HG02884 (cell line): ENCODE measurements around the gene CYP2A6.
A peak's percentile ranks its signal among the peaks of the same experiment; 100 is the strongest.

ENCODE experiments used
- ATAC-seq: cut with Tn5 transposase; IDR thresholded peaks from one replicate; pipeline ENCODE4 v1.9.1; 2021; ENCODE audit warnings: mild to moderate bottlenecking, moderate library complexity; ENCODE audit not compliant: unreplicated experiment

Gene CYP2A6

DNA sequence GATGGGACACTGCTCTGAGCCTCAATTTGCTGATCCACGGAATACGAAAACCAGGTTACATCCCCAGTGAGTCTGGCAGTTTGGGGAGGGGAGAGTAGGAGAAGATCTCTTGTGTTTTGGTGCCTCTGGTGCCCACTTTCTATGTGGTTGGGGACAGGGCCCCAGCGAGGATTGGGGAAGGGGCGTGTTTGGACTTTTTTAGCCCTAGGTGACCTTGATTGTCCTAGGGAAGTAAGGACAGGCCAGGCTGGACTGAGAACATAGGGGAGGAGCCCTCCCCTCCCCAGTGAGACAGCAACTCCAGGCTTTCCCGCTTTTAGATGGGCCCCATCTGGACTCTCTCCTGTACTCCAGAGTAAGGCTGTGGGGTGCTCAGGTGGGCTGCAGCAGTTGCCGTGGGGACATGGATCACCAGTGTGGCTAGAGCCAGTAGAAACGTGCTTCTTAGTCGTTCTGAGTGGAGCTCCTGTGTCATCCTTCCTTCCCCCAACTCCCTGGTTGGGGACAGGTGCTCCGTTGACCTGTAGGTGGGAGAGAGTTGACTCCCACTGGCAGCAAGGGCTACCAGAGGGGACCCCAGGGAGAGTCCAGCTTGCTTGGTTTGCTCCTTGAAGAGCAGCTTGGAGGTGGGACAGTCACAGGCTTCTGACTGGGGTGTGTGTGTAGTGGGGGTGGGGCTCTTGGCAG, 46.9 kb downstream of the CYP2A6 start:
- ATAC-seq: no peak

DNA sequence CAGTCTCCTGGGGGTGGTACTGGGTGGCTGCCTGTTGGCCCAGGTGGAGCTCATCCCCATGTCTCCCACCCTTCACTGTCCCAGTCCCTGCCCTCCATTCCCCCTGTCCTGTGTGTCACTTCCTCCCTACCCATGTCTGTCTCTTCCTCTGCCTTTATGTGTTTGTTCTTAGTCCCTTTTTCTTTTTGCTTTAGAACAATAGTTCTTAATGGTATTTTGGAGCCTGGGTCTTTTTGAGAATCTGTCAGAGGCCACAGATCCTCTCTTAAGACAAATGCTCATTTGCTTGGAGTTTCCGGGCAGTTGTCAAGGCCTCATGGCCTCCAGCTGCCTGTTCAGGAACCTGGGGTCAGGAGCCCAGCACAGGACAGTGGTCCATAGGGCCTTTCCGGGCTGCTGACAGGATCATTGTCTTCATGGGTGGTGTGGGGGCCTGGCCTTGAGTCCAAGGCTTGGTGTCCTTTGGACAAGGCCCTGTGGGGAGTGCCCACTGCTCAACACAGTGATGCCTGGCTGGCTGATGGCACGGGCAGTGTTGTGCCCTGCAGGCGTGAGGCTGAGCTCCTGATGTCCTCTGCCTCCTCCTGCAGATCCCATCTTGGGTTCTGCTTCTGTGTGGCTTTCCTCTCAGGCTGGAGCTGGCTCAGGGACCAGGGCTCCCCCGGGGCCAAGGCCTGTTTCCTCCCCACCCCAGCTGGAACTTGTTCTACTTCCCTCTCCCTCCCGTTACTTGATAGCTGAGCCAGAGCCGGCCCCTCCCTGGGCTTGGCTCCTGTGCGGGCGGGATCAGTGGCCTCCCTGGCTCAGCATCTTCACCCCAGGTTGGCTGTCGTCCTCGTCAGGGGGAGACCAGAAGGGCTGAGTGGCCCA, 47.7 kb downstream of the CYP2A6 start:
- ATAC-seq: no peak

DNA sequence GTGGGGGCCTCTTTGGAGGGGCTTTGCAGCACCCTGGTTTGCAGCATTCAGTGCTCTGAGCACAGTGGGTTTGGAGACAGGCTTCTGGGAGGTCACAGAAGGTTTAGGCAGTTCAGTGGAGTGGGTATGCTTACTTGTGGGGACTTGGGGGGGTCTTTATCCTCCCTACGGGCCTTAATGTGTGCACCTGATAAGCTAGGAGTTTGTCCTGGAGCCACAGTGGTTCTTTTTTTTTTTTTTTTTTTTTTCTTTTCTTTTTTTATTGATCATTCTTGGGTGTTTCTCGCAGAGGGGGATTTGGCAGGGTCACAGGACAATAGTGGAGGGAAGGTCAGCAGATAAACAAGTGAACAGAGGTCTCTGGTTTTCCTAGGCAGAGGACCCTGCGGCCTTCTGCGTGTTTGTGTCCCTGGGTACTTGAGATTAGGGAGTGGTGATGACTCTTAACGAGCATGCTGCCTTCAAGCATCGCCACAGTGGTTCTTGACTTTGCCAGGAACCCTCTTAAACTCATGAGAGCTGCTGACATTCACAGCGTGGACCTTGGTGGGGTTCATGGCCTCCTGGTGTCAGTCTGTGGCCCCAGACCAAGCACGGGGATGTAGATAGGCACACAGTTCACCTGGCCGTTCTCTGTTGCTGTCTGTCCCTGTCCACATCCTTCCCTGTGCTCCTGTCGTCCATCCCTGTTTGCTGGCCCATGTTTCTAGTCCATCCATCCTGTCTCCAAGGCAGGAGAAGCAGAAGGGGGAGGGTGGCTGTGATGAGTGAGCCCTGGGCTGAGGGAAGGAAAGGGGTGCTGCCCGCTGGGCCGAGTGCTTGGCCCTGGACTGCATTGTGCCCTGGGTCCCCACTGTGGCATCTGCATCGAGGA, 48.6 kb downstream of the CYP2A6 start:
- no peak for ATAC-seq

DNA sequence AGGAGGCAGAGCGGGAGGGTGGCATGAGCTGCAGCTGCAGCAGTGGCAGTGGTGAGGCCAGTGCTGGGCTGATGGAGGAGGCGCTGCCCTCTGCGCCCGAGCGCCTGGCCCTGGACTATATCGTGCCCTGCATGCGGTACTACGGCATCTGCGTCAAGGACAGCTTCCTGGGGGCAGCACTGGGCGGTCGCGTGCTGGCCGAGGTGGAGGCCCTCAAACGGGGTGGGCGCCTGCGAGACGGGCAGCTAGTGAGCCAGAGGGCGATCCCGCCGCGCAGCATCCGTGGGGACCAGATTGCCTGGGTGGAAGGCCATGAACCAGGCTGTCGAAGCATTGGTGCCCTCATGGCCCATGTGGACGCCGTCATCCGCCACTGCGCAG, 49.3 kb downstream of the CYP2A6 start:
- ATAC-seq: no peak

DNA sequence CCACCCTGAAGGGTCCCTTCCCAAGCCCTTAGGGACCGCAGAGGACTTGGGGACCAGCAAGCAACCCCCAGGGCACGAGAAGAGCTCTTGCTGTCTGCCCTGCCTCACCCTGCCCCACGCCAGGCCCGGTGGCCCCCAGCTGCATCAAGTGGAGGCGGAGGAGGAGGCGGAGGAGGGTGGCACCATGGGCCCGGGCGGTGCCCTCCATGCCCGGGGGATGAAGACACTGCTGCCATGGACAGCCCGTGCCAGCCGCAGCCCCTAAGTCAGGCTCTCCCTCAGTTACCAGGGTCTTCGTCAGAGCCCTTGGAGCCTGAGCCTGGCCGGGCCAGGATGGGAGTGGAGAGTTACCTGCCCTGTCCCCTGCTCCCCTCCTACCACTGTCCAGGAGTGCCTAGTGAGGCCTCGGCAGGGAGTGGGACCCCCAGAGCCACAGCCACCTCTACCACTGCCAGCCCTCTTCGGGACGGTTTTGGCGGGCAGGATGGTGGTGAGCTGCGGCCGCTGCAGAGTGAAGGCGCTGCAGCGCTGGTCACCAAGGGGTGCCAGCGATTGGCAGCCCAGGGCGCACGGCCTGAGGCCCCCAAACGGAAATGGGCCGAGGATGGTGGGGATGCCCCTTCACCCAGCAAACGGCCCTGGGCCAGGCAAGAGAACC, 49.8 kb downstream of the CYP2A6 start:
- ATAC-seq: no peak

DNA sequence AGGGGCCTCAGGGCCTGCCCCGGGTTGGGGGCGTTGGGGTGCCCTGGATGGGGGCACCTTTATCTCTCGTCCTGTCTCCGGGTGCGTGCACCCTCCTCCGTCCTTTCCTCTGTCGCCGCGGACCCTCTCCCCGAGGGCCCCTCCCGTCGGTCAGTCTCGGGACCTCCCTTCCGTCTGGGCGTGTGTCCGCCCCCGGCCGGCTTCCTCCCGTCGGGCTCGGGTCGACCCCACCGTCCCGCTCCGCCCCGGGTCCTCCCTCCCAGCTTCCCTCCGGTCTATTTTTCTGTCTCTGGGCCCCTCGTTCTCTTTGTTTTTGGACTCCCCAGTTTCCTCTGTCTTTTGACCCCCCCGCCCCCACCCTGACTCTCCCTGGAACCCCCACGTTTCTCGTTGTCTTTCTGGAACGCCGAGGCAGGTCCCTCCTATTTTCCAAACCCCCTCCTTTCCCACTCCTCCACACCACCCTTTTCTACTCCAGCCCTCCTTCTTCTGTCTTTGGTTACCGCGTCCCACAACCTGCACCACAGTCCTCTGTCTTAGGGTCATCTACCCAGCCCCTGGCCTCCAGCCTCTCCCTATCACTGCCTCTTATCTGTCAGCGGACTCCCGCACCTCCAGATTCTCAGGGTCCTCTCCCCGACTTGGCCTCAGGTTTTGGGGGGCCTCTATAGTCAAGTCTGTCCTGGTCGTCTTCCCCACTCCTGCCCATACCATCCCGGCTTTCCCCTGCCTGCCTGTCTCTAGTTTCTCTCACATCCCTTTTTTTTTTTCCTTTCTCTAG, 50.5 kb downstream of the CYP2A6 start:
- no peak for ATAC-seq

DNA sequence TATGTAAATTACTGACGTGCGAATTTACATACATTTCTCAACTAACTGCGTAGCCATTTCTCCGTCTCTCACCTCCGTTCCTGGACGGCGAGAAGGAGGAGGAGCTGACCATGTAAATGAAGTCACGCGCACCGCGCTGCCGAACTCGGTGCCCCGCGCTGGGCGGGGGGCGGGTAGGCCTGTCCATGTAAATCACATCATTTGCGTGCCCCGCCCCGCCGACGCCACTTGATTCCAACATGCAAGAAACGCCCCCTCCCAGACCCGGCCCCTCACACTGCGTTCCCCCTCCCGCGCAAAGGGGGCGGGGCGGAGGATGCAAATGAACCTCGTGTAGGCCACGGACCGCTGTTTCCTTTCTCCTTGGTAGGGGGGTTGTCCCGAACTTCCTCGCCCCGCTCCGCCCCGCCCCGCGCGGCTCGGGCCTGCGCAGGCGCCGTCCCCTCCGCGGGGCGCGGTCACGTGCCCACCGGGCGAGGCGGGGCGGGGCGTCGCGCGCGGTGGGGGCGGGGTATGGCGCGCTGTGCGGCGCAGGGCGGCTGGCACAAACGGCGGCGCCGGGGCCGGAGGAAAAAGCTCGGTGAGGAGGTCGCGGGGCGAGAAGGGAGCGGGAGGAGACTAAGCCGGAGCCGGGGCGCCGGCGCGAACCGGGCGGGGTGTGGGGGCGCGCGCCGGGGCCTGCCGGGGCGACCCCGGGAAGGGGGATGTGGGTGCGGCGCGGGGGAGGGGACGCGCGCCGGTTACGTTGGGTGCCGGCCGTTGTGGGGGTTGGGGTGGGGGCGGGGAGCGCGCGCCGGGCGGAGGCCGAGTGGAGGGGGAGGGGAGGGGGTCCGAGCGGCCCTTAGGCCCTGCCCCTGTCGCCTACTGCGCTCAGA, 51.3 kb downstream of the CYP2A6 start, which contains the start of gene EGLN2:
Gene EGLN2 (plus strand): TSS at position 509 of the 875 bp plus-strand sequence. CDS start 1,382 bp downstream, outside the sequence.
- ATAC-seq: peak; percentile 66

DNA sequence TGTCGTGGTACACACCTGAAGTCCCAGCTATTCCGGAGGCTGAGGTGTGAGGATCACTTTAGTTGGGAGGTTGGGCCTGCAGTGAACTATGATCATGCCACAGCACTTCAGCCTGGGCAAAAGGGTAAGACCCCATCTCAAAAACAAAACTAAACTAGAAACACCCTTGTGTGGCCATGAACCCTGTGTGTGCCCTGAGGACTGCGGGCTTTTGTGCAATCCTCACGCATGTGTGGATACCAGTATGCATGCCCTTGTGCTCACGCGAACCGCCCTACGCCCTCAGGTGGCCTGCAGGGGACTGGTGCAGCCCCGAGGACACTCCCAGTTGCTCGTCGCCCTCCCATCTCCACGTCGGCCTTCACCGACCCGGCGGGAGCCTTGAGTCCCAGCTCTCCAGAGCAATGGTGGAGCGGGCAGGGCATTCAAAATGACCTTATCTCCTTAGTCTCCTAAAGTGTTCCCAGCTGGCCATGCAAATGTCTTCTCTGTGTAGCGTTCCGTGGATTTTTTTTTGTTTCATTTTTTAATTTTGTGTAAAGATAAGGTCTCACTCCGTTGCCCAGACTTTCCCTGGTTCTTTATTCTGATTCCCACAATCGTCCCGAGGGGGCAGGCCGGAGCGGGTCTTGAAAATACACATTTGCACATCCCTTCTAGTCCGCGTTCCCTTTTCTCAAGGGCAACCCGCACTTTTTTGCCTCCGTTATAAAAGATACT, 52.1 kb downstream of the CYP2A6 start:
- no peak for ATAC-seq

DNA sequence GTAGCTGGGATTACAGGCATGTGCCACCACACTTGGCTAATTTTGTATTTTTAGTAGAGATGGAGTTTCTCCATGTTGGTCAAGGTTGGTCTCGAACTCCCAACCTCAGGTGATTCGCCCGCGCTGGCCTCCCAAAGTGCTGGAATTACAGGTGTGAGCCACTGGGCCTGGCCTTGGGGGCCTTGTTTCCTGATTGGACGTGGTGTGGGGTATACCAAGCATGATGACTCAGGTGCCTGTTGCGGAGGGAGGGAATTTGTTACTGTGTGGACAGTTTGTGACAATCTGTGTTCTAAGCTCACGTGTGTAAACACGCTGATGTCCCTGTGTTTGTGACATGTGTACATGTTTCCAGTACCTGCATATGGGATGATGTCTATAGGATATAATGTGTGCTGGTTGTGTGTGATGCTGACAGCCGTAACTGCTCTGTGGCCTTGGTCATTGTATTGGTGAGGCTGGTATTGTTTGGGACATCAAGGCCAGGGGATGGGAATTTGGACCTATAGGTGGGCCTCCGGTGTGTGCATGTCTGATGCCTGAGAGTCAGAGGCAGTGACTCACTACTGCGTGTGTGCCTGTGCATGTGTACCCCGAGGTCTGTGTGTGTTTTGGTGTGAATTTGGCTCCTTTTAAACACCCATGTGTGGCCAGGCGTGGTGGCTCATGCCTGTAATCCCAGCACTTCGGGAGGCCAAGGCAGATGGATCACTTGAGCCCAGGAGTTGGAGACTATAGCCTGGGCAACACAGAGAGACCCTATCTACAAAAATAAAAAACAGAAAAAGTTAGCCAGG, 52.9 kb downstream of the CYP2A6 start:
- no peak for ATAC-seq
